Tibial nerve (tissue), 3 donors: ENCODE measurements around the gene CEP350.

Experiments
- POLR2A ChIP-seq, 2 donors: fragments of 450-650 bp; IDR thresholded peaks; one replicate each; pipeline ENCODE4 v1.6.1; 2017; ENCODE audit warnings: antibody characterized with exemption in 2 of 2, mild to moderate bottlenecking in 2 of 2, moderate library complexity in 2 of 2
- TF ChIP-seq, protein P1 (sequence below), 5 experiments: fragments of 200-600 bp in 3 of 5; fragments of 450-650 bp in 2 of 5; sonication (generic) in 3 of 5; IDR thresholded peaks; one replicate each; pipeline ENCODE4 v1.5.1; 2016 to 2019; ENCODE audit warnings: antibody characterized with exemption in 5 of 5, mild to moderate bottlenecking in 3 of 5, moderate library complexity in 2 of 5

DNA sequence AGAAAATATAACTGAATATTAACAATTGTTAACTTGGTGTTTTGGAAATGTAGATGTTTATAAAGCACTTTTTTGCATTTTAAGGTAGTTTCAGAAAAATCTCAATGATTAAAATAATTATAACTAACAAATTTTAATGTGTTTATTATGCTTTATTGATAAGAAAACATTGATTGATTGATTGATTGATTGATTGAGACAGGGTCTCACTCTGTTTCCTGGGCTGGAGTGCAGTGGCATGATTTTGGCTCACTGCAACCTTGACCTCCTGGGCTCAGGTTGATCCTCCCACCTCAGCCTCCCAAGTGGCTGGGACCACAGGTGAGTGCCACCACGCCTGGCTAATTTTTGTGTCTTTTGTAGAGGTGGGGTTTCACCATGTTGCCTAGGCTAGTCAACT, 106.4 kb downstream of the CEP350 start:
- TF ChIP-seq, protein P1, sequence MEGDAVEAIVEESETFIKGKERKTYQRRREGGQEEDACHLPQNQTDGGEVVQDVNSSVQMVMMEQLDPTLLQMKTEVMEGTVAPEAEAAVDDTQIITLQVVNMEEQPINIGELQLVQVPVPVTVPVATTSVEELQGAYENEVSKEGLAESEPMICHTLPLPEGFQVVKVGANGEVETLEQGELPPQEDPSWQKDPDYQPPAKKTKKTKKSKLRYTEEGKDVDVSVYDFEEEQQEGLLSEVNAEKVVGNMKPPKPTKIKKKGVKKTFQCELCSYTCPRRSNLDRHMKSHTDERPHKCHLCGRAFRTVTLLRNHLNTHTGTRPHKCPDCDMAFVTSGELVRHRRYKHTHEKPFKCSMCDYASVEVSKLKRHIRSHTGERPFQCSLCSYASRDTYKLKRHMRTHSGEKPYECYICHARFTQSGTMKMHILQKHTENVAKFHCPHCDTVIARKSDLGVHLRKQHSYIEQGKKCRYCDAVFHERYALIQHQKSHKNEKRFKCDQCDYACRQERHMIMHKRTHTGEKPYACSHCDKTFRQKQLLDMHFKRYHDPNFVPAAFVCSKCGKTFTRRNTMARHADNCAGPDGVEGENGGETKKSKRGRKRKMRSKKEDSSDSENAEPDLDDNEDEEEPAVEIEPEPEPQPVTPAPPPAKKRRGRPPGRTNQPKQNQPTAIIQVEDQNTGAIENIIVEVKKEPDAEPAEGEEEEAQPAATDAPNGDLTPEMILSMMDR (IDR thresholded peaks at IDR 0.05), result no peak
- no peak for TF ChIP-seq POLR2A (IDR thresholded peaks at IDR 0.05)
